ENCODE results near the gene PIK3C2B.
"Not testable (repeated sequence)": the region's sequence is repeated elsewhere in the genome, so short reads cannot be mapped to it uniquely, and the experiment has no call there.

Gene PIK3C2B

DNA sequence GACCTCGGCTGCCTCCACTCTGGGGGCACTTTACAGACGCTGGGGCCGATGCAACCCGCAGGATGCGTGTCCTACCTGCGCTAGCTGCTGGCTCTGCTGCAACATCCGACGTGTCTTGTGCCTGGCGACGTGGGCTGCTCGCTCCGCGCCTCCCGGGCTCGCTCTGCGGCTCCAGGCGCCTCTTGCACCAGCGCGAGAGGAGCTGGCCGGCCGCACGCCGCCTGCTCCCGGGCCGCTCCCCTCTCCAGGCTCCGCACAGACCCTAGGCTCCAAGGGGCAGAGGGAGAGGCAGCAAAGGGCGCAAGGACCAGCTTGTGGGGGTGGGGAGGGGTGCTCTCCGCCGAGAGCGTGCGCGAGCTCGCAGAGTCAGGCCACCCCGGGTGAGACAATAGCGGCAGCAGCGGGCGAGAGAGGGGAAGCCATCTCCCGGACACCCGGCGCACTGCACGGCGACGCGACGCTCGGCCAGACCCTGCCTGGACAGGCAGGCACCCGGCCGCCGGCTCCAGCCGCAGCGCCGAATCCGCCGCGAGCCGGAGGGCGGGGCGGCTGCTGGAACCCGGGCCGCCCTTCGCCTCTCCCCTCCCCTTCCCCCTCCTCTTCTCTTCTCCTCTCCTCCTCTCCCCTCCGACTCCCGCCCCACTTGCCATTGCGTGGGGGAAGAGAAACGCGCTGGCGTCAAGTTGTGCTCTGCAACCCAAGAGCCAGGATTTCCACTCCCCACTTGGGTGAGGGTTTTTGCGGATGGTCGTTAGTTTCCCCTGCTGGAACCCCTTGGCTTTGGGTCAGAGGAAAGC lies at the start of gene PIK3C2B:
TSS of gene PIK3C2B (minus strand) at position 525 of the 797 bp plus-strand sequence. CDS start 25,003 bp downstream, outside the sequence.
- FAIRE-seq, result no peak

- no peak for FAIRE-seq
Measured at GRCh38 chr1:204544321-204544720, 49.7 kb upstream of the PIK3C2B start.

DNA sequence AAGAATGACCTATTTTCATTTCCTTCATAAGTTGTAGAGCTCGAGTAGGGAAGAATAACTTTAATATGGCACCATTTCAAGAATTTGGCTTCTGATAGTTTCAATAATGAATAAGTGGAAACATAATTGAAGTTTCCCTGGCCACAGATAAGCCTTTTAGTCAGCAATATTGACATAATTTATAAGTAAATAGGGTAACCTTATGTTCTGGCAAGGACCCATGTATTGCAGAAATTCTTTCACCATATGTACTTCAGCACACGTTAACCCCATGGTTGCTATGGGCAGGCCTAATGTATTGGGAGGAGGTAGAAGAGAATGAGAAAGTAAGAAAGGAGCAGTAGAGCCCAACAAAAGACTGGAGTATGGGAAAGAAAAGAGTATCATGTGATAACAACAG lies 47.0 kb upstream of the PIK3C2B start:
- FAIRE-seq, result no peak

GRCh38 chr1:204532832-204533231 lies 38.2 kb upstream of the PIK3C2B start:
- FAIRE-seq, result no peak

DNA sequence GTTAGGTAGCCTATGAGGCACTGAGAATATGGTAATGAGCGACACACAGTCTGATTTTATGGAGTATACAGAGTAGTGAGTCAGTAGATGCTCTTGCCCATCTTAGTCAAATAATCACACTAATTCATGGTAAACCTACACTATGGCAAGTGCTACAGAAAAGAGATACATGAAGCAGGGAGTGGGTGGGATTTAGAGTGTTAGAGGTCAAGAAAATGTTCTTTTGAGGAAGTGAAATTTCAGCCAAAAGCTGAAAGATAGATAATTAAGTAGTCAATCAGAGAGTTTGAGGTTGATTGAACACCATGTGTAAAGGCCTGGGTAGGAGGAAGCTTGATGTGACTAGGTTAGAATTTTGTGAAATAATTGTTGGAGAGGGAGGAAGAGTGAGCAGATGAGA lies 36.3 kb upstream of the PIK3C2B start:
- no peak for FAIRE-seq

DNA sequence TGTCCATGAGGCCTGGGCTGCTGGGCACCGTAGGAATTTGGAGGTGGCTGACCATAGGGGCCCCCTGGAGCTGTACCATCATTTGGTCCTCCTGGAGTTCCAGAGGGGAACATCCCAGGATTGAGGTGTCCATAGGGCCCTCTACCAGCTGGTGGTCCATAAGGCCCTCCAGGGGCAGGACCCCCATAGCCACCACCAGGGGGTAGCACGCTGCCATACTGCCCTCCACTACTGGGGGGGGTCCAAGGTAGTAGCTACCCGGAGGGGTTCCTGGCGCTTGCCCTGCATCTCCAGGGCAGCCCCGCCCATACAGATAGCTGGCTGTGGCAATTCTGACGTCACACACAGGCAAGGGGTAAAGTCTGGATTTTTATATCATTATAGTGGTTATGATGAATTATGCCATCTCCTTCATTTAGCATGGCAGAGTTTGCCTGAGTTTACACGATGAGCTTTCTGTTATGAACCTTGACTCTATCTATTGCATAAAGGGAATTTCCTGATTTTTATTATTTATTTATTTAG lies 34.8 kb upstream of the PIK3C2B start:
- no peak for FAIRE-seq

DNA sequence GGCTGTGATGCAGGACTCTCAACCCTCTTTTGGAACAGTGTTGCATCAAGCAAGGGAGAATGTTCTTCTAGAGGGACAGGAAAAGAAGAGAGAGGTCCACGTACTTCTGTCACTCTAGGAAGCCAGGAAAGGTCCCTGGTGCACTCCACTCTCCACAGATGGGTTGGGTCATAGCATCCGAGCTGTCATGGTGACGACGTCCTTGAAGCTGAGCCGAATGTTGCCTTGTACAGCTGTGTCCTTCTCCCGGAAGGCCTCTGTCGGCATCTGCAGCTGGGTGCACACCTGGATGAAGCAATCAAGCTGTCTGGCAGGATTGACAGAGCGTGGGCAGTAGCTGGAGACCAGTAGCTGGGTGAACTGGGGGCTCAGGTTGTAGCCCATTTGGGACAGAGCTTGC lies 34.1 kb upstream of the PIK3C2B start:
- no peak for FAIRE-seq

DNA sequence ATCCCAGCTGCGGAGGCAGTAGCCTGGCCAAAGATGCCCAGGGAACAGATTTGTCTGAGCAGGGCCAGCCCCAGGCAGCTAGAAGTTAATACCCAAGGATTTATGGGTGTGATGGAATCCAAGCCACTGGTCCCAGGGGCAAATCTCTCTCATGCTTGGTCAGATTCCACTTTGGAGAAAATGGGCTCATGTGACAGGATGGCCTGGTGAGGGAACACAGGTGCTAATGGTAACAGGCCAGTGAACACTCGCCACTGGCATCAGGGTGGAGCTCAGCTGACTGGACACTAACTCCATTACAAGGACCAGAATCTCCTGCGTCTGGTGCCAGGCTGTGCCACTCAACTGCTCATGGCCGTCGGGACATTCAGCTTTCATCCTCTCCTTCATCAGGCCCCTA lies 33.6 kb upstream of the PIK3C2B start:
- FAIRE-seq, result no peak

GRCh38 chr1:204524986-204525385 lies 30.4 kb upstream of the PIK3C2B start:
- no peak for FAIRE-seq

GRCh38 chr1:204523605-204524215 lies 29.1 kb upstream of the PIK3C2B start:
- FAIRE-seq, result no peak

DNA sequence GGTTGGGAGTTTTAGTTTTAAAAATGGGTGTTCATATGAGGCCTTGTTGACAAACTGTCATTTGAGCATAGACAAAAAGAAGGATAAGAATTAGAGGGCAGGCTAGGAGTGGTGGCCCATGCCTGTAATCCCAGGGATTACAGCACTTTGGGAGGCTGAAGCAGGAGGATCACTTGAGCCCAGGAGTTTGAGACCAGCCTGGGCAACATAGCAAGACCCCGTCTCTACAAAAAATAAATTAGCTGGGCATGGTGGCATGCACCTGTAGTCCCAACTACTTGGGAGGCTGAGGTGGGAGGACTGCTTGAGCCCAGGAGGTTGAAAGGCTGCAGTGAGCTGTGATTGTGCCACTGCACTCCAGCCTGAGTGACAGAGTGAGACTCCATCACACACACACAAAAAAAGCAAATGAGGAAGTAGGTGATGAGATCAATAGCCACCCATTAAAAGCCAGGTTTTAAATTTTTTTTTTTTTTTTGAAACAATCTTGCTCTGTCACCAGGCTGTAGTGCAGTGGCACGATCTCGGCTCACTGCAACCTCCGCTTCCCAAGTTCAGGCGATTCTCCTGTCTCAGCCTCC lies 27.4 kb upstream of the PIK3C2B start:
- not testable (repeated sequence) for FAIRE-seq

DNA sequence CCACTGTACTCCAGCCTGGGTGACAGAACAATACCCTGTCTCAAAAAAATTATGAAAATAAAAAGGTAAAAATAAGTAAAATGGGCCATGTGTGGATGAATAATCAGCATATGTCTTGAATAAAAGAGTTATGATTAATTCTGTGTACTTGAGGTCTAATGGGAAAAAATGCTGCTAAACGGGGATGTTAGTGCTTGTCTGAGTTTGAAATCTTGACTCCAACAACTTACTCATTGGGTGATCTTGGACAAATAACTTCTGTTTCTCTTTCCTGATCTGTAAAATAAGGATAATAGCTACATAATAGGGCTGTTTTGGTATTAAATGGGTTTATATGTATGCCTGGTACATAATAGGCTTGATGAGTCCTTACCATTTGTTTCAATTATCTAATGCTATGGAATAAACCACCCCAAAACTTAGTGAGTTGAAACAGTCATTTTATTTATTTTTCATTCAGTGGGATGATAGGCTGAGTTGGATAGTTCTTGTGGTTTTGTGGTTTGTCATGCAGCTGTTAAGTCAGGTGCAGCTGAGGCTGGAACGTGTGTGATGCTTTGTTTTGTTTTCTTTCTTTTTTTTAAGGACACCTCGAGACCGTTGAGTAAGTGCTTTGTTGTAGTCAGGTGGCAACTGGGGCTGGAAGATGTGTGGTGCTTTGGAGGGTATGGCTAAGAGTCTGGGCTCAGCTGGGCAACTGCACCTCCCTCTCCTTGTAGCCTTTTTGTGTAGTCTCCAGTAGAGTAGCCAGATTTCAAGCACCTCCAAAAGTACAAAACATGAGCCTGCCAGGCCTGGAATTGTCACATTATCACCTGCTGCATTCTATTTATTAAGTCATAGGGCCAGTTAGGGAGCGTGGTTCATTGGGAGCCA lies 26.5 kb upstream of the PIK3C2B start:
- FAIRE-seq, result no peak

DNA sequence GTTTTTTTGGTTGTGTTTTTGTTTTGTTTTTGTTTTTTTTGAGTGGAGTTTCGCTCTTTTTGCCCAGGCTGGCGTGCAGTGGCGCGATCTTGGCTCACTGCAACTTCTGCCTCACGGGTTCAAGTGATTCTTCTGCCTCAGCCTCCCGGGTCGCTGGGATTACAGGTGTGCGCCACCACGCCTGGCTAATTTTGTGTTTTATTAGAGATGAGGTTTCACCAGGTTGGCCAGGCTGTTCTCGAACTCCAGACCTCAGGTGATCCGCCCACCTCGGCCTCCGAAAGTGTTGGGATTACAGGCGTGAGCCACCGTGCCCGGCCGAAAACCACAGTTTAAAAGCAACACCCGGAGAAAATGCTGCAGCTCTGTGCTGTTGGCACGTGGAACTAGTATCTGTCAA lies 22.8 kb upstream of the PIK3C2B start:
- FAIRE-seq, result not testable (repeated sequence)

- peak; percentile 95 for FAIRE-seq
Measured at GRCh38 chr1:204516180-204516879, 21.7 kb upstream of the PIK3C2B start, which contains the start of gene MDM4. TSS of gene MDM4 (plus strand) at chr1:204516406. CDS start at chr1:204525519, 9,113 bp downstream.

DNA sequence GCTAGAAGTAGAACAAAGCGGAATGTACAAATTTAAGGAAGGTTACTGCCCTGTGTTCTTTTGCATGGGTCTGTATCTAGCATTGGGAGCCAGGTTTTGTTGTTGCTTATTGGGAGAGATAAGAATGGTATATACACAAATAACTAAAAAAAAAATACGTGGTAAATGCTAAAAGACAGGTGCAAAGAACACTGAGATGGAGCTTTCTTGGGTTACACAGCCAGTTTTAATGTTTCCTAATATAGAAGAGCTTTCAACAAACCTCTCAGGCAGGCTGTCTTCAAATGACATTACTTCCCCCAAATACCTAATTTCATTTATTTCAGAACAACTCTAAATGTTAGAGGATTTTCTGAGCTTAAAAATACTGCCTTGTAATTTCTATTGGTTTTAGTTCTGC lies 20.2 kb upstream of the PIK3C2B start:
- no peak for FAIRE-seq

GRCh38 chr1:204513117-204513716 lies 18.6 kb upstream of the PIK3C2B start:
- no peak for FAIRE-seq

GRCh38 chr1:204511366-204511765 lies 16.8 kb upstream of the PIK3C2B start:
- no peak for FAIRE-seq

DNA sequence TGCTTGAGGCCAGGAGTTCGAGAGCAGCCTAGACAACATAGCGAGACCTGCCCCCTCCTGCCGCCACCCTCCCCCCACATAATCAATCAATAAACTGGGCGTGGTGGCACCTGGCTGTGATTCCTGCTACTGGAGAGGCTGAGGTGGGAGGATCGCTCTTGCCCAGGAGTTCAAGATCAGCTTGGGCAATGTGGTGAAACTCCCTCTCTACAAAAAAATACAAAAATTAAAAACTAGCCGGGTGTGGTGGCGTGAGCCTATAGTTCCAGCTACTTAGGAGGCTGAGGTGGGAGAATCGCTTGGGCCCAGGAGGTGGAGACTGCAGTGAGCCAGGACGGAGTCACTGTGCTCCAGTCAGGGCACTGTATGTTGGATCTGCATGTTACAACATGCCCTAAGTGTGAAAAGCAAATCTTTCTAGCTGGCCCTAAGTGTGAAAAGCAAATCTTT lies 14.6 kb upstream of the PIK3C2B start:
- FAIRE-seq, result no peak

GRCh38 chr1:204507317-204508105 lies 12.9 kb upstream of the PIK3C2B start:
- FAIRE-seq, result no peak

DNA sequence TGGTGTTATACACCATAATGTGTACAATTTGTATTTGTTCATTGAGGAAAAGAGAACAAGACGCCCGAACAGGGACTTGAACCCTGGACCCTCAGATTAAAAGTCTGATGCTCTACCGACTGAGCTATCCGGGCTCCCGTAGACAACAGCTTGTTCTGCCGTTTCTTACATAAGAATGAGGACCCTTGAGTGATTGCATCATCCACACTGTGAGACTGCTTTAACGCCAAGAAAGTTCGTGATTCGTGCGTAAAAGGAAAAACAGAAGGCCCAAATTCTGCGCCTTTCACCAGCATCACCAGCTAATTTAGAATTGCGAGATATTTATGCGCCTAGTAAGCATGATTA lies 12.3 kb upstream of the PIK3C2B start:
- no peak for FAIRE-seq
